Sigmoid colon (tissue), 7 donors: ENCODE results near the gene SRPK3. TPM values are rescaled to one million over a fixed set of nuclear protein-coding genes. Genes with fewer than 3 reads are reported as not detected.

ENCODE experiments used
- DNase-seq: peaks from one replicate; pipeline ENCODE4 v3.0.0-alpha.2; 2019
- H3K27ac ChIP-seq, 4 donors: fragments of 200-600 bp; sonication (generic); one replicate each; pipeline ENCODE4 v1.5.1; 2016 to 2019; ENCODE audit warnings: mild to moderate bottlenecking in 1 of 4
- H3K27me3 ChIP-seq, 3 donors: fragments of 200-600 bp; sonication (generic); one replicate each; pipeline ENCODE4 v1.5.1; 2019; ENCODE audit warnings: mild to moderate bottlenecking in 1 of 3
- H3K36me3 ChIP-seq, 4 donors: fragments of 200-600 bp; sonication (generic); one replicate each; pipeline ENCODE4 v1.5.1; 2016 to 2019
- H3K4me1 ChIP-seq, 4 donors: fragments of 200-600 bp; sonication (generic); one replicate each; pipeline ENCODE4 v1.5.1; 2017 to 2019
- H3K4me3 ChIP-seq, 4 donors: fragments of 200-600 bp; sonication (generic); one replicate each; pipeline ENCODE4 v1.5.1; 2017 to 2019; ENCODE audit warnings: mild to moderate bottlenecking in 2 of 4, moderate library complexity in 1 of 4
- H3K9me3 ChIP-seq, 4 donors: fragments of 200-600 bp in 3 of 4; sonication (generic) in 3 of 4; one replicate each; pipeline versions ENCODE4 v1.5.1 to v1.6.1; 2013 to 2019
- CTCF ChIP-seq, 4 experiments: fragments of 450-650 bp in 3 of 4; fragments of 200-600 bp in 1 of 4; IDR thresholded peaks; one replicate each; pipeline ENCODE4 v1.5.1; 2016 to 2019; ENCODE audit warnings: antibody characterized with exemption in 4 of 4, mild to moderate bottlenecking in 3 of 4, moderate library complexity in 2 of 4
- EP300 ChIP-seq, 4 donors: sonication (generic); formaldehyde crosslinking; IDR thresholded peaks; one replicate each; pipeline ENCODE4 v1.6.1; 2017; ENCODE audit warnings: antibody characterized with exemption in 4 of 4
- POLR2A ChIP-seq, 2 donors: fragments of 450-650 bp; IDR thresholded peaks; one replicate each; pipeline ENCODE4 v1.6.1; 2016; ENCODE audit warnings: antibody characterized with exemption in 2 of 2, mild to moderate bottlenecking in 2 of 2, moderate library complexity in 2 of 2
- POLR2AphosphoS5 ChIP-seq, 4 donors: sonication (generic); formaldehyde crosslinking; IDR thresholded peaks; one replicate each; pipeline ENCODE4 v1.6.1; 2017; ENCODE audit warnings: antibody characterized with exemption in 4 of 4
- WGBS, 2 donors: extraction: QIAGEN DNeasy Blood & Tissue Kit; methylation state at CpG; one replicate each; pipeline ENCODE4 v1.1.7; 2013; 5-methylcytosine and 5-hydroxymethylcytosine counted together
- intact Hi-C: fragments of 100-400 bp; cut with DNase I; formaldehyde crosslinking; loops from one replicate; pipeline ENCODE4 v1.15.1; 2023
- polyA plus RNA-seq, 3 donors: library from polyadenylated mRNA; stranded (reverse); fragments of 200-250 nt; gene quantifications; one replicate each; pipeline ENCODE4 v1.2.3, GENCODE V29; 2013
- total RNA-seq, 4 donors: library from RNA; depleted of rRNA; stranded (reverse); fragments of >200 nt; gene quantifications; one replicate each; pipeline ENCODE4 v1.1.0, GENCODE V29; 2016
- donor health status: healthy with polysubstance abuse.
- donor health status: Bipolar disorder and iron deficiency.
- donor health status: healthy.

The SRPK3 gene
- total and polyA plus RNA-seq, 7 donors, result 0.31 to 13.0 (median 4.6) TPM; not detected in 2

GRCh38 chrX:153776611-153777045 is 4.2 kb upstream of the SRPK3 start:
- no peak overlapping the region for H3K4me3 ChIP-seq
- H3K27me3 ChIP-seq, result peaks cover 0 to 3% (median 0%) of the 10 kb centered on the region in 3 donors
- peaks cover 0 to 19% (median 18%) of the 10 kb centered on the region in 4 donors for H3K4me1 ChIP-seq
- peak; percentile 36 for DNase-seq
- intact Hi-C loops, result no loop called here
- 45 to 83% methylated on average over 17 to 21 of the region's 22 CpGs for WGBS, 2 donors
- no peak overlapping the region for H3K27ac ChIP-seq
- H3K36me3 ChIP-seq, result peaks cover 0 to 34% (median 9%) of the 10 kb centered on the region in 4 donors
- H3K9me3 ChIP-seq, result no peaks in the 10 kb centered on the region
- TF ChIP-seq POLR2A (IDR thresholded peaks at IDR 0.05), result no peak
- no peak for TF ChIP-seq POLR2AphosphoS5 (IDR thresholded peaks at IDR 0.05)
- TF ChIP-seq EP300 (IDR thresholded peaks at IDR 0.05), result no peak
- TF ChIP-seq CTCF (IDR thresholded peaks at IDR 0.05), result no peak

- no peak for DNase-seq
- 77 to 87% methylated on average over 34 of the region's 34 CpGs for WGBS, 2 donors
- TF ChIP-seq POLR2AphosphoS5 (IDR thresholded peaks at IDR 0.05), result no peak
- no peak for TF ChIP-seq EP300 (IDR thresholded peaks at IDR 0.05)
- no peak for TF ChIP-seq POLR2A (IDR thresholded peaks at IDR 0.05)
- no peak for TF ChIP-seq CTCF (IDR thresholded peaks at IDR 0.05)
- no peak overlapping the region for H3K4me3 ChIP-seq
- peaks cover 0 to 28% (median 26%) of the 10 kb centered on the region in 4 donors for H3K4me1 ChIP-seq
- peaks cover 0 to 28% (median 9%) of the 10 kb centered on the region in 4 donors for H3K36me3 ChIP-seq
- no peaks in the 10 kb centered on the region for H3K9me3 ChIP-seq
- no peak overlapping the region for H3K27ac ChIP-seq
- H3K27me3 ChIP-seq, result peaks cover 0 to 3% (median 0%) of the 10 kb centered on the region in 3 donors
- intact Hi-C loops, result no loop called here
These were observed 3.4 kb upstream of the SRPK3 start for GRCh38 chrX:153777261-153778090.

DNA sequence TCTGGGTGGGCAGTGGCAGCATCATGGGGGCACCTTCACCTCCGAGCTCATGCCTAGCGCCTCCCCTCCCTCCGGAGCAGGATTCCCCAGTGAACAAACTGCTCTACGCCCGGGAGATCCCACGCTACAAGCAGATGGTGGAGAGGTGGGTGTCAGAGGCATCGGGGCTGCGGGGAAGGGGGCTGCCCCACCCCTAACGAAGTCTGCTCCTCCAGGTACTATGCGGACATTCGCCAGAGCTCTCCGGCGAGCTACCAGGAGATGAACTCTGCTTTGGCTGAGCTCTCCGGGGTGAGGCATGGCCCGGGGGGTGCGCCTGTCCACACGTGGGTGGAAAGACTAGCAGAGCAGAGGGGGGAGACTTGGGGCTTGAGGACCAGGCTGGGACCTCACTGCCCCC is 2.7 kb upstream of the SRPK3 start:
- H3K4me3 ChIP-seq, result no peak overlapping the region
- peaks cover 0 to 24% (median 9%) of the 10 kb centered on the region in 4 donors for H3K36me3 ChIP-seq
- H3K4me1 ChIP-seq, result peaks cover 0 to 32% (median 29%) of the 10 kb centered on the region in 4 donors
- H3K27me3 ChIP-seq, result peaks cover 0 to 3% (median 0%) of the 10 kb centered on the region in 3 donors
- H3K9me3 ChIP-seq, result no peaks in the 10 kb centered on the region
- intact Hi-C loops, result no loop called here
- DNase-seq, result no peak
- no peak overlapping the region for H3K27ac ChIP-seq
- no peak for TF ChIP-seq EP300 (IDR thresholded peaks at IDR 0.05)
- TF ChIP-seq POLR2AphosphoS5 (IDR thresholded peaks at IDR 0.05), result no peak
- TF ChIP-seq CTCF (IDR thresholded peaks at IDR 0.05), result no peak
- no peak for TF ChIP-seq POLR2A (IDR thresholded peaks at IDR 0.05)
- WGBS, 2 donors, result 55 to 66% methylated on average over 17 of the region's 17 CpGs

GRCh38 chrX:153778684-153779101 is 2.1 kb upstream of the SRPK3 start:
- 60 to 84% methylated on average over 16 of the region's 16 CpGs for WGBS, 2 donors
- Histone ChIP-seq H3K4me1 (peaks cover 0 to 32% (median 29%) of the 10 kb centered on the region in 4 donors), H3K9me3 (no peaks in the 10 kb centered on the region), H3K4me3 (no peak overlapping the region), H3K27me3 (peaks cover 0 to 3% (median 0%) of the 10 kb centered on the region in 3 donors), H3K27ac (no peak overlapping the region), H3K36me3 (peaks cover 0 to 24% (median 9%) of the 10 kb centered on the region in 4 donors)
- intact Hi-C loops, result no loop called here
- no peak for DNase-seq
- no peak for TF ChIP-seq CTCF (IDR thresholded peaks at IDR 0.05)
- TF ChIP-seq POLR2A (IDR thresholded peaks at IDR 0.05), result no peak
- no peak for TF ChIP-seq POLR2AphosphoS5 (IDR thresholded peaks at IDR 0.05)
- no peak for TF ChIP-seq EP300 (IDR thresholded peaks at IDR 0.05)
